Activated CD4-positive, alpha-beta T cell treated with anti-CD3 and anti-CD28 coated beads for 1 hour (primary cell): ENCODE results near the gene KCNT2.
"Not testable (repeated sequence)": the region's sequence is repeated elsewhere in the genome, so short reads cannot be mapped to it uniquely, and the experiment has no call there.

Source experiments
- DNase-seq: peaks from one replicate; pipeline ENCODE4 v3.0.0-alpha.2; 2020

KCNT2 gene

DNA sequence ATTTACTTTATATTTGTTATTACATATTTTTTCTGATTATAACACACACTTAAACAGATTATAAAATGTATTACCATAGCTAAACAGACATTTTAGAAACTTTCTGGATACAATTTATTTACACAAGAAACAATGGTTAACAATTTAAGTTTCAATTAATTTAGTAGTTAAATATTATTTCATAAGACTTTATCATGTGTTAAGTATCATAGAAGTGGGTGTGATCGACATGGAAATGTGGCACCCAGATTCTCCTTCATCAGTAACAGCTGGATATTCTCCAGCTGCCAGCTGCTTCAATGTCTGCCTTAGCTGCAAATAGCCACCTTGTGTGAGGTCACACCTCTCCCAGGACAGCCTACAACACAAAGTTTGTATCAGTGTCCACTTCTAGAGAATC lies 97.8 kb downstream of the KCNT2 start:
- DNase-seq: no peak

DNA sequence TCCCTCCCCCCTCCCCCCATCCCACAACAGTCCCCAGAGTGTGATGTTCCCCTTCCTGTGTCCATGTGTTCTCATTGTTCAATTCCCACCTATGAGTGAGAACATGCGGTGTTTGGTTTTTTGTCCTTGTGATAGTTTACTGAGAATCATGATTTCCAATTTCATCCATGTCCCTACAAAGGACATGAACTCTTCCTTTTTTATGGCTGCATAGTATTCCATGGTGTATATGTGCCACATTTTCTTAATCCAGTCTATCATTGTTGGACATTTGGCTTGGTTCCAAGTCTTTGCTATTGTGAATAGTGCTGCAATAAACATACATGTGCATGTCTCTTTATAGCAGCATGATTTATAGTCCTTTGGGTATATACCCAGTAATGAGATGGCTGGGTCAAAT lies 104.0 kb downstream of the KCNT2 start:
- DNase-seq: not testable (repeated sequence)

DNA sequence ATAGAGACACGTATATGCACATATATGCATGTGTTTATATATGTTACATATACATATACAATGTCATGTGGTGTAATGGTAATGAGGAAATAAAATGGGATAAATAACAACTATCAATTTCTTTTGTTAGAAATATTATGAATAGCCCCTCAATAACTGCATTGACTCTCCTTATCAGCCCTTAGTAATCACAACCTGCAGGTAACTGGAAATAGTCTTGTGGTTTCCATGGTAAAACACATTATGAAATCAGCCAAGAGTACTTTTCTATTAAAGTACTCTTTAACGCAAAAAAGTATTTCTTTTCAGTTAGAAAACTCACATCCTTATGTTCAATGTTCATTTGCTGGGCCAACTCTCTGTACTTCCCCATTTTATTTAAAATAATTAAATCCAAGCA lies 105.8 kb downstream of the KCNT2 start:
- no peak for DNase-seq

DNA sequence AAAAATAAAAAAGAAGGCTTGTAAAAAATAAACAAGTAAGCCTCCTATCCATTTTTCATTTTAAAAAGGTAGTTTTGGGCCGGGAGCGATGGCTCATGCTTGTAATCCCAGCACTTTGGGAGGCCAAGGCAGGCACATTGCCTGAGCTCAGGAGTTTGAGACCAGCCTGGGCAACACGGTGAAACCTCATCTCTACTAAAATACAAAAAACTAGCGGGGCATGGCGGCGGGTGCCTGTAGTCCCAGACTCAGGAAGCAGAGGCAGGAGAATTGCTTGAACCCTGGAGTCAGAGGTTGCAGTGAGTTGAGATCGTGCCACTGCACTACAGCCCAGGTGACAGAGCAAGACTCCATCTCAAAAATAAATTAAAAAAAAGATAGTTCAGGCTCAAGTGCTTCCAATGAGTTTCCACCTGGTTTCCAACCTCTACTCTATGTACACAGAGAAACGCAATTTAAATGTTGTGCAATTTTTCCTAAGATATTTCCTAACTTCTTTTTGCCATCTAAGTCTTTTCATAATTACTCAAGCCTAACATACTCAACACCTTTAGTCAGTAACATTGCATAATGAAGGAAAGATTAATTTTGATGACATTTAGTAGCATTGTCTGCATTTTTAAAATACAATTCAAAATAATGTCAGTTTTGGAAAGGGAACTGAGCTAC lies 106.3 kb downstream of the KCNT2 start:
- DNase-seq: no peak

DNA sequence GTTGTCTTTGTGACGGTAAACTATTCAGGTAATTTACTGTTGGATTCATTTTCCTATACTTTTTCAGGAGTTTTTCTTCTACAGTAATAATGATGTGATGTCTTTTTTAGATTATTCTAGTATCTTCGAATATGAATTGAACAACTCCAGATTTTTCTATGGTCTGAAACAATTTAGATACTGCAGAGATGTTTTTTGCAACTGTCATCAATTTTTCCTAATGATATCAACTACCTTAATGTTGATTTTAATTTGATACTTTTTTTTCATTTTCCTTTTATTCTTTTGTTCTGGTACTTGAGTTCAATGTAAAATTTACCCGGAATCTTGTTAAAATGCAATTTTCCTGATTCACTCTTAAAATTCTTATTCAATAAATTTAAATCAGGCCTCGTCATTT lies 110.4 kb downstream of the KCNT2 start:
- DNase-seq: no peak

DNA sequence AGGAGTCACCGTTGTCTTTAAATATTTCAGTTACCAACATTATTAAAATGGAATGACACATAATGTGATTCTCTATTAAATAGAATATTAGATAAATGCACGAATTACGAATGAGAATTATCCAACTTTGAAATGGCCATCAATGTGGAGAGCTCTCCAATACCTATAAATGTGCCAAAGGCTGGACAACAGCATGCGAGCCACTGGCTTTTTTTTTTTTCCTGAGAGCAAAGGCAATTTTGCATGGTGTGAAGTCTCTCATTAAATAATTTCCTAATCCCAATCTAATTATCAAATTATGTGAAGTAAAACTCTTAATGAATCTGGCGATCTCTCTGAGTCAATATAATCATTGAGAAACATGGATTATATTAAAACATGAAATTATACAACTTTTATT lies 113.5 kb downstream of the KCNT2 start:
- DNase-seq: no peak

DNA sequence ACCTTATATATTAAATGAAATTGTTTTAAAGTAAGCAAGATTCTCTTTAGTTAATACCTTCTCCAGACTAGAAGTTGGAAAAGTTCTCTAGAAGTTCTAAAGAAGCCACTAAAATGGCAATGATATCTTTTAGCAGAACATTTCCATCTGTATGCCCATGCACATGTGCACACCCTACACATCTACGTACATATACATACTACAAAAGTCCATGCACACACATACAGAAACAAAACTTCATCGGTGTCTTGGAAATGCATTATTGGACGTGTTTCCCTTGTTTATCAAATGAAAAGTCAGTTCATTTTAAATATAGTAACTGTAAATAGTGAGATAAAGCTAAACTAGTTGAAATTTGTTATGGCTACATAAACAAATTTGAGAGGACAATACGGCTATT lies 114.4 kb downstream of the KCNT2 start:
- no peak for DNase-seq

DNA sequence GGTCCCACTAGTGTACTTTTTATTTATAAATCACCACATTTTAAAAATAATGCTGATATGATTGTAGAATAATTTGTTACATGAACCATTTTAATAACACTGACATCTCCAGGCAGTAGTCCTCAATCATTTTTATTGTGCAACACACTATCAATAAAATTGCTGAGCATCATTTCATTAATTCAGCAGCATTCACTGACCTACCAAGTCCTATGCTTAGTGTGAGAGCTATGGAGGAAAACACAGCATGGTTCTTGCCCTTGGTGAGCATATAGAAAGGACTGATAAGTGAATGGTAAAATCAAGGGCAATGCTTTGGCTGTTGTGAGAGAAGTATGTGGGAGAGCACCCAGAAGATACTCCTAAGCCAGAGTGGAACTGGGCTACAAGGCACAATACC lies 119.7 kb downstream of the KCNT2 start:
- no peak for DNase-seq

DNA sequence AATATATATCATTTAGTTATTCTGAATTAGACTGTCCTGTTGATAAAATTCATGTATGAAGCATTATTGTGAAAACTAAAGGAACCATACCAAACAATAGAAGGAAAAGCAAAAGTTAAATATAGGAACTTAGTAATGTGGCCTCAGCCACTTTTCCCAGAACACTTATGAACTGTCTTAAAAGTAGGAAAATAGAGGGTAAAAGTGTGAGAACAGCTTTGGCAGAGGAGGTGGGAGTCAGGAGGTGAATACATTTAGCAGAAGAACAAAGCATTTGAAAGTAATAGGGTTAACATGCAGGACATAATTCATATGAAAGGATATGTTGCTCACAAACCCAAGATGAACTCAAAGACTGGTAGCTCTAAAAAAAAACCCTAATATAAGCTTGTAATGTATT lies 121.9 kb downstream of the KCNT2 start:
- DNase-seq: no peak

DNA sequence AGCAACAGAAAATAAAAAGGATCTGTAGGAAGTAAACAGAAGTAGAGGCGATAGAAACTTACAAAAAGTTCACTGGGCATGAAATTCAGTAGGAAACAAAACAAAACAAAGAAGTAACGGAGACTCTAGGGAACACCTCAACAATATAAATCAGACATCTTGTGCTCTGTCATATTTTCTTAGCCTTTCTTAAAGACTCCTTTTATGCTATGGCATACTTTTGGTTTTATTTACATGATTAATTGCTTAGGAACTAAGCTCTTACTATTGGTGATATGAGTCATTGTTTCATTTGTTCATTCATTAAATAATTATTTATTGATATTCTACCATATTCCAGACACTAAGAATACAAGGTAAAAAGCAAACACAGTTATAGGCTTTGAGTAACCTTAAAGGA lies 126.6 kb downstream of the KCNT2 start:
- no peak for DNase-seq

DNA sequence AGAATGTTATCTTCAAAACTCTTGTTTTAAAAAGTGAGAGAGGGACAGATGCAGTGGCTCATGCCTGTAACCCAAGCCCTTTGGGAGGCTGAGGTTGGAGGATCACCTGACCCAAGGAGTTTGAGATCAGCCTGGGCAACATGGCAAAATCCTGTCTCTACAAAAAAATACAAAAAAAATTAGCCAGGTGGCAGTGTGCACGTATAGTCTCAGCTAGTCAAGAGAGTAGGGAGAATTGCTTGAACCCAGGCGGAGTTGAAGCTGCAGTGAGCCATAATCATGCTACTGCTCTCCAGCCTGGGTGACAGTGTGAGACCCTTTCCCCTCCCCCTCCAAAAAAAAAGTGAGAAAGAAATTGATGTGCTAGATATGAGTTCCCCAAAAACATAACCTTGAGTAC lies 131.0 kb downstream of the KCNT2 start:
- DNase-seq: no peak

DNA sequence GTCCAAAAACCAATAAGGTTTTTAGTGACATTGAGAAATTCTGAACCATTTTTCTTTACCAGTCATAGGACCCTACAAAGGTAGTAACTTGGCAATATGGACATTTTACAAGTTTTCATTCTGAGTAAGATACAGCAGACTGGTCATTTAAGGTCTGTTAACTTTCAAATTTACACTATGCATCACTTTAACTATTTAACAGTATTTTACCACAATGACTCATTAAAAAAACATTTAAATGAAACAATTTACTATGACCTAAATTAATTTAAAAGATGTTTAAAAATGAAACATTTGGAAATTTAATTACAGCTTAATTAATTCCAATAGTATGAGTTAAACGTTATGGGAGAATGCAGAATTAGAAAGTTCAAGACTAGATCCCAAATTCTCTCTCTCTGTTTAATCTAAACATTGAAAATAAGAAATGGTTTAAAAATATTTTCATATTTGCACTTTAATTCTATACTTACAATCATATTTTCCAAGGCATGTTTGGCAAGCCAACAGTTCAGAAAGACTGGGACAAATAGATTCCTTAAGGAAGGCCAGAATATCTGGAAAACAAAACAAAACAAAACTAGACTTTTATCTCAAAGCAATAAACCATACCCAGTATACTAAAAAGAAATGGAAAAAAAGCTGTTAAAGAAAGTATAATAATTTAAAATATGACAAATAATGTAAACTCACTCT lies 140.9 kb downstream of the KCNT2 start:
- no peak for DNase-seq

DNA sequence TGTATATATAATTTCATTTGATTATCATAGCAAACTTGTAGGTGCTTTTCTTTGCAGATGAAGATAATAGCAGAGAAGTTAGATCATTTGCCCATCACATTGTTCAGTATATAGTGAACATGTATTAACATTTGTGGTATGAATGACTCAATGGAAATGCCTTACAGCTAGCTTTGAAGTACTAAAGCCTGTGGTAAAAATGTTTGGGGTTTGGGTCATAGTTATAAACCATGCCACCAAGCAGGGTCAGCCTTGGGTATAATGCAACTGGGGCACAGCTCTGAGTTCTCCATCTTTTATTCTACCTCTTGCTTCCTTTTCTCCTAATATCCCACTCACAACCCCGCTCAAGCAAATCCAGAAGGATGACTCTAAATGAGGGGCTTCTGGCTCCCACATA lies 141.6 kb downstream of the KCNT2 start:
- no peak for DNase-seq

DNA sequence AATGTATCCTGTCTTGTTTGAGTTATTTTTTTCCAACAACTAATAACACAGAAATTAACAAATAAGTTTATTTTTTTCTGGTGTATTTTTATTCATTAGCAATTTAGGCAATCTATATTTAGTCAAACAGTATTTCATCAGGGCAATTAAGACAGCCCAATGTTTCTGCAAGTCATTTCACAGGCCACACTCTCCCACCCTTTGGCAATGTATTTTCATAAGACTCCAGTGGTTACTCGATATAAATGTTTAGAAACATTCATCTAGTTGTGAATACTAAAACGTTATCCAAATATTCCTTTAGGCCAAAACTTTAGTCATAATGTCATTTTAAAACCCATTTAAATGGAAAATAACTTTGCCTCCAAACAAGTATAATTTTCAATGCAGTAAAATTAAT lies 142.1 kb downstream of the KCNT2 start:
- no peak for DNase-seq

DNA sequence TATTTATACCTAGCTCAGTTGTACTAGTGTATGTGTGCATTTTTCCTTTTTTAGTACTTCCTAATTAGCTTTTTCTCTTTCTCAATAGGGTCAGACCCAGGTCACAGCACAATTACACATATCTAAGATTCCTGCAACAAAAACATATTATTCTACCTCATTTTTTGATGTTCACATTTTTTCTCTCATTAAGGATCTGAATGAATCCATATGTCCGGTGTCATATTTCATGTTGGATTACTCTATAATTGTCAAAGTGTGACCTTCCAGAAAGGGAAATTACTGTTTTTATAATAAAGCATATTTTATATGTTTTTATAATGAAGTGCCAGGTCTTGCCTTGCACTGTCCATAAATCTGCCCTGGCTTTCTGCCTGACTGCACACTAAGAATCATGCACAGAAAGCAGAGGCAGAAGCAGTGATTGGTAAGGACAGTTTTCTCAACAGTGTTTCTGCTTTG lies 143.7 kb downstream of the KCNT2 start:
- no peak for DNase-seq

DNA sequence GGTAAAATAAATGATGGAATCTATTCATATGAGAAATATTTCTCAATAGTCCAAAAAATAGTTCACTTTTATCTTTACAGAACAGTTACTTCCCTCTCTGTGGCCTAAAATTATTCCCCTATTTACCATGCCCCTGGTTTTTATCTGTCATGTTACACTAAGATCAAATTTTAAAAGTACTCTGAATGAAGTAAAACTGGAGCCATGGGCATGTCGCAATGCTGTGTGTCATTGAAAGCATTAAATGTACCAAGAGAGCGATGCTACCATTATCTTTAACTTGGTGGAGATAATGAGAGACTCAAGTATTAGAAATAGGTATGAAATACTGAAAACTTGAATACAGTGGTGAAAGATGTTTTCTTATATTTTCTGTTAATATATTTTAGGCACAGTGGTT lies 146.2 kb downstream of the KCNT2 start:
- no peak for DNase-seq

DNA sequence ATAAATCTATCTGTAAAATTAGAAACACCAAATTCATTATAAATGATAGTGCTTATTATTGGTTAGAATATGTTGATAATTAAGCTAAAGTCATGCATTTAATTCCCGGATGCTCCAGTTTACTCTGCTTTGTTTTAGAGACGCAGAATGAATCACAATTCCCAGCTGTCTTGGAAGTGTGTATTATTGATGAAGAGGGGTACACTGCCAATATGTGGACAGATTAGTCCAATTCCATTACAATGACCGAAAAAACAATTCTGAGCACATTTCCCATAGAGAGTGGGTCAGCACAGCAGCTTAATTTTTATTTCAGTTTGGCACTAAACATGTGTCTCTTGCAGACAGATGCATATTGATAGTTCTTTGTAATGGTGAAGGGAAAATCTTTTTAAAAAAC lies 146.7 kb downstream of the KCNT2 start:
- DNase-seq: no peak

DNA sequence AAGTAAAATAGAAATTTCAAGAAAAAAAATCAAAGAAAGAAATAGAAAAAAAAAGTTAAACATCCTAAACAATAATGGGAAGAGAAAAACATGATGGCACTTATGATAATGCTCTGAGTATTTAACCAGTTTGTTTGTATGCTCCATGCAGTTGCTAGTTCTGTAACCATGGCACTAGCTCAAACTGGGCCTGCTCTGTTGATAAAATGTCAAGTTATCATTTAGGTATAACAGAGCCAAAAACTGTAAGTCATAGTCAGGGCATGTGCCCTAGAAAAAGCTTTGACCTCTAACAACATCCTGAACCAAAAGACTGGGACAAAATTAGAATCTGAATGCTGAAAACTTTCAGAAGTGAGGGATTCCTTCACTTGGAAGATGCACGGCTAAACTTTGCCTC lies 148.9 kb downstream of the KCNT2 start:
- DNase-seq: no peak

DNA sequence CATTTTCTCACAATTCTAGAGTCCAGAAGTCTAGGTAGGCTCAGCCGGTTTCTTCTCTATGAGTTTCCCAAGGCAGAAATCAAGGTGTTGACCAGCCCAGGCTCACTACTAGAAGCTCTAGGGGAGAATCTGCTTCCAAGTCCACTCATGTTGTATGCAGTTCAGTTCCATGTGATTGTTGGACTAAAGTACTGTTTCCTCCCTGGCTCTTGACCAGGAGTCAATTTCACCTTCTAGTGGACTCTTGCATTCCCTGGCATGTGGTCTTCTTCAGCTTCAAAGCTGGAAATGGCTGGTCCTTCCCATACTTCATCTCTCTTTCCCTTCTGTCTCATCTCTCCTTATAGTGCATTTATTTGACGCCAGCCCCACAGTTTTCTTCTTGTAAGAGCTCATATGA lies 153.4 kb downstream of the KCNT2 start:
- no peak for DNase-seq

DNA sequence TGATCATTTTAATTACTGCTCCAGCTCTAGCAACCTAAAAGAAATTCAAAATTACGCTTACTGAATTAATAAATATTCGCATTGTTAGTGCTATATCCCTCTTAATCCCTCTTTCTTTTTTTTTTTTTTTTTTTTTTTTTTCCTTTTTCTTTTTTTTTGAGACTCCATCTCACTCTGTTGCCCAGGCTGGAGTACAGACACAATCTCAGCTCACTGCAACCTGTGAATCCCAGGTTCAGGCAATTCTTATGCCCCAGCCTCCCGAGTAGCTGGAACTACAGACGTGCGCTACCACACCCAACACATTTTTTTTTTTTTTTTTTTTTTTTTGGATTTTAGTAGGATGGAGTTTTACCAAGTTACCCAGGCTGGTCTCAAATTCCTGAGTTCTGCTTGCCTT lies 157.1 kb downstream of the KCNT2 start:
- DNase-seq: no peak

DNA sequence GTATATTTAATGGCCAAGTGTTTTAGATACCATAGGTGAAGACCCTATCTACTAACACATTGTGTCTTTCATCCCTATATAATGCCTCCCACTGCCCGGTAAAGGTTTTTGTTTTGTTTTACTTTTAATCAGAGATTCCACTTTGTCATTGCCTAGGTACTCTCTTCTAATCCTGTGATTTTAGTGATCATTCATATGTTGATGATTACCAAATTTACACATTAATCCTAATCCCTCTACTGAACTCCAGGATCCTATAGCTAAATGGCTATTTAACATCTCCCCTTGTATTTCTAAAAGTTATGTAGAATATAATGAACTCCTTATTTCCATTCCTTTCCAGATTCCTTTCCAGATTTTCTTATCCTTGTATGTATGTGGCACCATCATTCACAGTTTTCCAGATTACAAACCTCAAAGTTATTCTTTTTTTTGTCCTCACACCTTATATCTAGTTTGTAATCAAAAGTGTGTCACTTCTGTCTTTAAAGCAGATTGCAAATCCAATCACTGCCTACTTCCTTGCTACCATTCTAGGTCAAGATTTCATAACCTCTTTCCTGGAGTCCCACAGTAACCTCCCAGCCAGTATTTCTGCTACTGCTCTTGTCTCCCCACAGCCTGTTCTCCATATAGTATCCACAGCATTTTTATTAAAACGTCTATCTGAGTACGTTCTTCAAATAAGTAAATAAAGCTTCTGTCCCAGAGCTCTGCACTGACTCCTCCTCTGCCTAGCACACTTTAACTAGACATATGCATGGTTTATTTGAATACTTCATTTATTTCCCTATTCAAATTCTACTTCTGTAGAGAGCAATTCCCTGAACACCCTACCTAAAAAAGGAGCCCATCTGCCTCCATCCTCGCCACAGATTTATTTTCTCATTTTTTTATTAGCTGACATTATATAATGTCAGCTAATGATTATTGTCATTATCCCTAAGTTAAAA lies 157.8 kb downstream of the KCNT2 start:
- no peak for DNase-seq

DNA sequence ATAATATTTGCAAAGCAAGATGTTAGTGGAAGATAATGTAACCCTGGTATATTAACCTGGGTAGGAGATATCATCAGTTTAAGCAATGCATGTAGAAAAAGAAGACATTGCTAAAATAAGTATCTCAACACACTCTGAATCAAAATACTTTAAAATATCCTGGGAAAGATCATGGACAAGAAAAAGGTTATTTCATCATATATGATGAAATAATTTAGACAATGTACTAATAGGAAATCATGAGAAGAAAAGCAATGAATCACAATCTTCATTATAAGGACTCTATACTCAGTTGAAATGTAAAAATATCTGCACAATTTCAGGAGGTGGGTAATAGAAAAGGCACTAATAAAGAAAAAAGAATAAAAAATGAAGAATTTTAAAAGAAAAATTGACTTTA lies 158.8 kb downstream of the KCNT2 start:
- DNase-seq: no peak

DNA sequence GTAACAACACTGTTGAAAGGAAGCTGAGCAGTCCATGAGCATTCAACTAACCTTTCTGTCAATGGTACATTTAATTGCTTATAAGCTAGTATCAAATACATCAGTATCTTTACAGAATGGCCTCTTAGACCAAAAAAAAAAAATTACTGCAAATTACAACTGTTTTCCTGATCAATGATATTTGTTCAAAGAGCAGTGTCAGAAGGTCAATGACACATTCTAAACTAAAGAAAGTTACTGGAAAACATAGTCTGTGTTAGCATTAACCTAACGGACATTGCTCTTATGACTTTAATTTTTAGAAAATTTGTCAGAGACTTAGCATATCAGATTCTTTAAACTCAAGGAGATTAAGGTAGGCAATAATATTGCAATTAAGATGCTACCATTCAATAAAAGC lies 162.5 kb downstream of the KCNT2 start:
- DNase-seq: no peak

DNA sequence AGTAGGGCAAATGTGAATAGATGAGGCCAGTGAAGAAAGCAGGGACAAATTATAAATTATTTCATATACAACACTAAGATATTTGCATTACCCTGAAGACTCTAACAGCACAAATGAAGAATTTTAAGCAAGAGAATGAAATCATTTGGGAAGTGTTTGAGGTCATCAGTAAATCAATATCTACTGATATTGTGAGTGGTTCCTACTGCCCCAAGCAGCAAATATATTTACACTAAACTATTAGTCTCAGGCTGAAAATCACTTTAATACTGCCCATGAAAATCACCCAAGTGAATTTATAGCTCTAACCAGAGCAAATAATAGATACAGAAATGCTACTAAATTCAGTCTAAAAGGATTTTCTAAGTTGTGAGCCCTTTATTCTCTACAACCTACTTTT lies 163.6 kb downstream of the KCNT2 start:
- DNase-seq: no peak
